Adrenal gland (tissue), 12 donors: Measurements from ENCODE around the gene EXD3. TPM values are rescaled to one million over a fixed set of nuclear protein-coding genes. Genes with fewer than 3 reads are reported as not detected.

Experiments
- DNase-seq, 7 donors: peaks; one replicate each; pipeline ENCODE4 v3.0.0-alpha.2; 2019 to 2020
- H3K27ac ChIP-seq, 5 donors: fragments of 200-600 bp; sonication (generic) in 4 of 5; 1 replicate in 3 of 5; 2 replicates in 2 of 5; pipeline versions ENCODE4 v1.5.1 to v1.8.0; 2016 to 2020; ENCODE audit warnings: mild to moderate bottlenecking in 1 of 5
- H3K27me3 ChIP-seq: fragments of 200-600 bp; 2 replicates; pipeline ENCODE4 v1.8.0; 2021
- H3K36me3 ChIP-seq, 2 donors: fragments of 200-600 bp; replicated peaks in 1 of 2; 1 replicate in 1 of 2; 2 replicates in 1 of 2; pipeline versions ENCODE4 v1.5.1 to v1.8.0; 2018 to 2022
- H3K4me1 ChIP-seq, 2 donors: fragments of 200-600 bp; replicated peaks in 1 of 2; 1 replicate in 1 of 2; 2 replicates in 1 of 2; pipeline versions ENCODE4 v1.5.1 to v1.8.0; 2018 to 2021
- H3K4me3 ChIP-seq, 4 donors: fragments of 200-600 bp; sonication (generic) in 3 of 4; one replicate each; pipeline ENCODE4 v1.5.1; 2016 to 2018
- H3K9me3 ChIP-seq, 3 donors: fragments of 200-600 bp; sonication (generic) in 1 of 3; replicated peaks in 1 of 3; 1 replicate in 2 of 3; 2 replicates in 1 of 3; pipeline versions ENCODE4 v1.5.1 to v1.8.0; 2016 to 2021
- CTCF ChIP-seq, 6 experiments: fragments of 450-650 bp in 4 of 6; fragments of 200-600 bp in 2 of 6; sonication (generic) in 1 of 6; IDR thresholded peaks; 1 replicate in 5 of 6; 2 replicates in 1 of 6; pipeline versions ENCODE4 v1.5.1 to v1.8.0; 2016 to 2021; ENCODE audit warnings: antibody characterized with exemption in 6 of 6, mild to moderate bottlenecking in 2 of 6, moderate library complexity in 1 of 6
- POLR2A ChIP-seq, 2 donors: fragments of 450-650 bp; IDR thresholded peaks; one replicate each; pipeline ENCODE4 v1.6.1; 2017; ENCODE audit warnings: antibody characterized with exemption in 2 of 2, mild to moderate bottlenecking in 2 of 2, moderate library complexity in 1 of 2
- WGBS, 4 donors: extraction: QIAGEN DNeasy Blood & Tissue Kit in 2 of 4; methylation state at CpG; one replicate each; pipeline versions ENCODE4 v1.1.5 to v1.1.7; 2013 to 2017; 5-methylcytosine and 5-hydroxymethylcytosine counted together
- intact Hi-C, 2 donors: fragments of 100-400 bp; cut with DNase I; formaldehyde crosslinking; loops; one replicate each; pipeline versions ENCODE4 v1.14.1 to v1.15.0; 2022 to 2023
- polyA plus RNA-seq, 3 donors: library from polyadenylated mRNA; stranded (reverse); fragments of 200-250 nt in 2 of 3; fragments of 350-450 nt in 1 of 3; fragmentation: Illumina TruSeq in 1 of 3; extraction: RNeasy Lipid Tissue Mini Kit (QIAGEN cat#74804) in 1 of 3; gene quantifications; one replicate each; pipeline ENCODE4 v1.2.3, GENCODE V29; 2013 to 2014
- total RNA-seq, 9 donors: library from RNA; depleted of rRNA in 4 of 9; stranded (reverse); fragments of >200 nt in 4 of 9; fragments of 120-200 nt in 1 of 9; fragmentation: NEBNext Ultra II Directional in 1 of 9; extraction: Animal tissue kit (Norgen Biotek cat#: 25700) in 1 of 9; gene quantifications; one replicate each; pipeline versions ENCODE4 v1.1.0 to v1.2.4, GENCODE V29; 2013 to 2023
- donor health status: healthy with polysubstance abuse.
- donor health status: Bipolar disorder and iron deficiency.
- donor health status: DM: yes; HTN: yes; CAD: no.
- donor health status: DM: no; HTN: no; CAD: no.
- donor health status: DM: no; HTN: no; CAD: no.
- donor health status: DM: yes; HTN: yes; CAD: no.

Gene EXD3
- total and polyA plus RNA-seq, 12 donors: 1.2 to 111 (median 23.9) TPM

DNA sequence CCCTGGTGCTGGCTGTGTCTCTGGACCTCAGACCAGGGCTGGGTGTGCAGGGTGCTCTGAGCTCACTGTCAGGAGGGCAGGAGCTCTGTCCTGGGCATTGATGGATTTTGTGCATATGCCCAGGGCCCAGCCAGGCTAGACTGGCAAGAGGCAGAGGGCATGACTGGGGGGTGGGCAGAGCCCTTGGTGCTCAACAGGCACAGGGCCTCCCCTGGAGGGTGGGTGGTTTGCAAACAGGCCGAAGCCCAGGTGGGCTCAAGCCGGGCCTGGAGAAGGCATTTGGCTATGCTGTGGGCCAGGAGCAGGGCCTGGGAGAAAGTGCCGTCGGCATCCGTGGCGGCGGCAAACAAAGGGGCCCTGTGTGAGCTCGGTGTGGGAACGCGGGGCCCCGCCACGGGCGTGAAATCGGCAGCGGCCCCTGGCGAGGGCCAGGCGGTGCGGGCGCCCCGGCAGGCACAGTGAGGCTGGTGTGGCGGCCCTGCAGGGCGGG, 119.0 kb downstream of the EXD3 start:
- 82 to 93% (median 89%) methylated on average over 20 to 22 of the region's 22 CpGs for WGBS, 4 donors
- intact Hi-C loops: no loop called here
- peak overlapping the region in 1 of 5 donors; percentile 86 for H3K27ac ChIP-seq
- peaks cover 7 to 38% of the 10 kb centered on the region in 2 donors for H3K4me1 ChIP-seq
- H3K36me3 ChIP-seq: no peaks in the 10 kb centered on the region
- H3K4me3 ChIP-seq: no peak overlapping the region
- DNase-seq: peak in 1 of 7 donors; percentile 19
- TF ChIP-seq CTCF (IDR thresholded peaks at IDR 0.05) (no peak), POLR2A (IDR thresholded peaks at IDR 0.05) (no peak)
- peaks cover 26% of the 10 kb centered on the region for H3K27me3 ChIP-seq
- no peaks in the 10 kb centered on the region for H3K9me3 ChIP-seq

GRCh38 chr9:137303151-137303892, 119.6 kb downstream of the EXD3 start:
- Histone ChIP-seq H3K27me3 (peaks cover 27% of the 10 kb centered on the region), H3K4me3 (peak overlapping the region in 1 of 4 donors; percentile 55), H3K36me3 (no peaks in the 10 kb centered on the region), H3K9me3 (no peaks in the 10 kb centered on the region), H3K4me1 (peaks cover 7 to 38% of the 10 kb centered on the region in 2 donors), H3K27ac (peak overlapping the region in 1 of 5 donors; percentile 48)
- no peak for TF ChIP-seq POLR2A (IDR thresholded peaks at IDR 0.05)
- no peak for TF ChIP-seq CTCF (IDR thresholded peaks at IDR 0.05)
- DNase-seq: peak in 3 of 7 donors; percentile 10 to 24 (median 17)
- intact Hi-C loops: no loop called here
- WGBS, 4 donors: 69 to 78% (median 75%) methylated on average over 16 to 23 of the region's 23 CpGs

DNA sequence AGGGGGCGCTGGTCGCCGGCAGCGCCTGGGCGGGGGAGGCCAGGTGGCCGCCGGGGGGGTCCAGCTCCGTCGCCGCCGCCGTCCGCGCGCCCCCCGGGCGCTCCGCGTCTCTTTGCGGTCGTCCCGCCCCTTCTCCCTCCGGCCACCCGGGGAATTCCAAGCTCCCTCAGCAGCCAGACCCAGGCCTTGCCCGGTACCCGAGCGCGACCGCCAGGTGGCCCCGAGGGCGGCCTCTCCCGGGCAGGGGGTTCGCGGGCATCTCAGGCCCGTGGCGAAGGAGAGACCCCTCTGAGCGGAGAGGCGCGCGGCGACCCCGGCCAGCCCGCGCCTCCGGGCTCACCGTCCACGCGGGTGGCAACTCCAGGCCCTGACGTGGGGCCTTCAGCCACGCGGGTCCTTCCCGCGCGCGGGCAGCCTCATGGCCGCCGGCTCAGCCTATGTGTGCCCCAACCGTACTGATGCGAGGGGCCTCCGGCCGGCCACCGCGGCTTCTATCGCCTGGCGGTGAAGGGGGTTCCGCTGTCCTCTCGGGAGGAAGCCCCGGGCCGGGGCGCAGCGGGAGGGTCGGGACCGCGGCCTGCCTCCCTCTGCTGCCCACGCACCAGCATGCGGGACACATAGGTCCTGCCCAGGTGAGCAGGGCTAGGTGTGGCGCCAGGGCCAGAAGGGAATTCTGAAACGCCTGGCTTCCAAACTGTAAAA, 120.4 kb downstream of the EXD3 start:
- intact Hi-C loops: no loop called here
- Histone ChIP-seq H3K4me1 (peaks cover 7 to 38% of the 10 kb centered on the region in 2 donors), H3K4me3 (peak overlapping the region in 1 of 4 donors; percentile 55), H3K27ac (peak overlapping the region in 1 of 5 donors; percentile 57), H3K9me3 (no peaks in the 10 kb centered on the region), H3K27me3 (peaks cover 27% of the 10 kb centered on the region), H3K36me3 (no peaks in the 10 kb centered on the region)
- peak in 3 of 7 donors; percentile 50 to 62 (median 62) for DNase-seq
- WGBS, 4 donors: 9 to 50% (median 13%) methylated on average over 6 to 78 of the region's 78 CpGs
- no peak for TF ChIP-seq POLR2A (IDR thresholded peaks at IDR 0.05)
- TF ChIP-seq CTCF (IDR thresholded peaks at IDR 0.05): peak; percentile 12 to 55 (median 45)

- H3K36me3 ChIP-seq: no peaks in the 10 kb centered on the region
- H3K27ac ChIP-seq: peak within 1 kb of the TSS in 1 of 5 donors; percentile 57
- peaks cover 7 to 37% of the 10 kb centered on the region in 2 donors for H3K4me1 ChIP-seq
- peak within 1 kb of the TSS in 1 of 4 donors; percentile 55 for H3K4me3 ChIP-seq
- DNase-seq: peak; percentile 77 to 91 (median 87)
- intact Hi-C loops: no loop called here
- peaks cover 23% of the 10 kb centered on the region for H3K27me3 ChIP-seq
- WGBS, 4 donors: 0 to 1% methylated on average over 51 to 60 of the region's 60 CpGs; no CpG with 5 or more reads in 2 of the 4 donors
- peak; percentile 31 to 43 for TF ChIP-seq POLR2A (IDR thresholded peaks at IDR 0.05)
- no peak for TF ChIP-seq CTCF (IDR thresholded peaks at IDR 0.05)
- no peaks in the 10 kb centered on the region for H3K9me3 ChIP-seq
Measured at GRCh38 chr9:137302118-137302448, 120.9 kb downstream of the EXD3 start, which contains the start of gene NRARP. NRARP (minus strand) TSS chr9:137302271; CDS start chr9:137301928, 343 bp downstream.
